H1 (cell line): Measurements from ENCODE around the gene COL5A2. TPM values are rescaled to one million over a fixed set of nuclear protein-coding genes. Genes with fewer than 3 reads are reported as not detected.

Experiments used
- CTCF ChIA-PET: fragments of 300-600 bp; sonication (Branson Sonifier 250); formaldehyde crosslinking; loops from one replicate; lab custom pipeline; 2021; ENCODE audit not compliant: partially characterized antibody; lab: Charles Lee
- POLR2A ChIA-PET: fragments of 300-600 bp; sonication (Branson Sonifier 250); formaldehyde crosslinking; loops from one replicate; lab custom pipeline; 2021; ENCODE audit warnings: inconsistent platforms; ENCODE audit not compliant: partially characterized antibody; lab: Charles Lee
- DNase-seq, 2 experiments: peaks; one replicate each; pipeline versions ENCODE4 v3.0.0 to v3.0.0-alpha.2; 2010 to 2022; ENCODE audit warnings: low spot score in 2 of 2, low read depth in 1 of 2, mixed read lengths in 1 of 2
- FAIRE-seq: peaks from 2 replicates; lab custom pipeline; 2011; peaks lifted over from hg19 to GRCh38; lab: Jason Lieb, UNC
- H2AFZ ChIP-seq: 2 replicates; pipeline ENCODE4 v1.8.1; 2012; ENCODE audit warnings: low read length, inconsistent platforms
- H2AK5ac ChIP-seq: 2 replicates; pipeline ENCODE4 v1.6.1; 2013; ENCODE audit warnings: low read depth, low read length
- H2BK120ac ChIP-seq: replicated peaks from 2 replicates; pipeline ENCODE3; 2013; ENCODE audit warnings: low read depth, low read length, inconsistent platforms
- H2BK12ac ChIP-seq: 2 replicates; pipeline ENCODE4 v1.6.1; 2013; ENCODE audit warnings: low read depth, low read length
- H2BK15ac ChIP-seq: 2 replicates; pipeline ENCODE4 v1.6.1; 2013; ENCODE audit warnings: low read length
- H2BK20ac ChIP-seq: 2 replicates; pipeline ENCODE4 v1.6.1; 2013; ENCODE audit warnings: low read length
- H2BK5ac ChIP-seq: 2 replicates; pipeline ENCODE4 v1.6.1; 2013; ENCODE audit warnings: low read depth, low read length
- H3K14ac ChIP-seq: 2 replicates; pipeline ENCODE4 v1.6.1; 2013; ENCODE audit warnings: inconsistent platforms; ENCODE audit not compliant: insufficient read length
- H3K18ac ChIP-seq: 2 replicates; pipeline ENCODE4 v1.6.1; 2013; ENCODE audit warnings: low read length; ENCODE audit errors: extremely low read depth
- H3K23ac ChIP-seq: 2 replicates; pipeline ENCODE4 v1.6.1; 2013; ENCODE audit warnings: inconsistent platforms; ENCODE audit not compliant: insufficient read length
- H3K23me2 ChIP-seq: 2 replicates; pipeline ENCODE4 v1.6.1; 2013; ENCODE audit warnings: low read depth, low read length
- H3K27ac ChIP-seq: 2 replicates; pipeline ENCODE4 v1.6.1; 2011; ENCODE audit warnings: low read depth, low read length, inconsistent platforms
- H3K27me3 ChIP-seq, 4 experiments: replicated peaks in 1 of 4; 1 replicate in 1 of 4; 2 replicates in 3 of 4; pipeline versions ENCODE4 v1.6.1 to v1.8.1; 2011 to 2013; ENCODE audit warnings: low read length in 3 of 4, mild to moderate bottlenecking in 3 of 4, inconsistent platforms in 2 of 4, mixed read lengths in 2 of 4, moderate library complexity in 1 of 4; ENCODE audit not compliant: control insufficient read depth in 3 of 4, insufficient read depth in 3 of 4; ENCODE audit errors: extremely low read depth in 1 of 4
- H3K36me3 ChIP-seq, 4 experiments: 2 replicates each; pipeline versions ENCODE4 v1.6.1 to v1.8.1; 2011 to 2013; ENCODE audit warnings: mild to moderate bottlenecking in 4 of 4, low read length in 3 of 4, moderate library complexity in 2 of 4, control low read depth in 1 of 4, inconsistent platforms in 1 of 4; ENCODE audit not compliant: insufficient read depth in 4 of 4, control insufficient read depth in 2 of 4
- H3K4ac ChIP-seq: replicated peaks from 2 replicates; pipeline ENCODE3; 2013; ENCODE audit warnings: low read length, low read depth, mixed read lengths, inconsistent platforms; ENCODE audit not compliant: insufficient read length
- H3K4me1 ChIP-seq, 4 experiments: replicated peaks in 1 of 4; 1 replicate in 1 of 4; 2 replicates in 3 of 4; pipeline versions ENCODE4 v1.6.1 to v1.8.1; 2011 to 2013; ENCODE audit warnings: low read length in 3 of 4, inconsistent platforms in 2 of 4, mixed read lengths in 1 of 4; ENCODE audit not compliant: insufficient read depth in 4 of 4, control insufficient read depth in 3 of 4
- H3K4me2 ChIP-seq, 2 experiments: 2 replicates each; pipeline versions ENCODE4 v1.6.1 to v1.8.1; 2011 to 2013; ENCODE audit warnings: low read depth in 2 of 2, low read length in 2 of 2, control low read depth in 1 of 2, inconsistent platforms in 1 of 2, mild to moderate bottlenecking in 1 of 2; ENCODE audit not compliant: insufficient read depth in 1 of 2
- H3K4me3 ChIP-seq, 4 experiments: fragments of 200-600, 300-600 bp in 1 of 4; sonication (generic), shearing (Covaris generic), sonication (Bioruptor Twin) in 1 of 4; 2 replicates each; pipeline versions ENCODE4 v1.5.1 to v1.8.1; 2011 to 2016; ENCODE audit warnings: low read length in 4 of 4, low read depth in 3 of 4, control low read depth in 2 of 4, inconsistent platforms in 2 of 4, mild to moderate bottlenecking in 2 of 4, mixed read lengths in 1 of 4, moderate library complexity in 1 of 4; ENCODE audit not compliant: insufficient read depth in 2 of 4; ENCODE audit errors: extremely low read depth in 1 of 4
- H3K56ac ChIP-seq: replicated peaks from 2 replicates; pipeline ENCODE3; 2013; ENCODE audit warnings: low read depth, mild to moderate bottlenecking, mixed read lengths, low read length, inconsistent platforms; ENCODE audit not compliant: insufficient read length
- H3K79me1 ChIP-seq: 2 replicates; pipeline ENCODE4 v1.6.1; 2013; ENCODE audit warnings: low read depth, low read length, control low read depth
- H3K79me2 ChIP-seq, 2 experiments: 2 replicates each; pipeline versions ENCODE4 v1.6.1 to v1.8.1; 2012 to 2013; ENCODE audit warnings: low read length in 2 of 2, mild to moderate bottlenecking in 2 of 2, inconsistent platforms in 1 of 2; ENCODE audit not compliant: insufficient read depth in 2 of 2, control insufficient read depth in 1 of 2
- H3K9ac ChIP-seq, 4 experiments: replicated peaks in 1 of 4; 1 replicate in 1 of 4; 2 replicates in 3 of 4; pipeline versions ENCODE4 v1.6.1 to v1.8.1; 2011 to 2013; ENCODE audit warnings: low read depth in 3 of 4, low read length in 3 of 4, control low read depth in 2 of 4, mild to moderate bottlenecking in 2 of 4, moderate library complexity in 2 of 4, inconsistent platforms in 1 of 4; ENCODE audit errors: extremely low read depth in 1 of 4
- H3K9me3 ChIP-seq, 2 experiments: 2 replicates each; pipeline versions ENCODE4 v1.6.1 to v1.8.1; 2012 to 2013; ENCODE audit warnings: mild to moderate bottlenecking in 2 of 2, moderate library complexity in 2 of 2, control low read depth in 1 of 2, inconsistent platforms in 1 of 2, low read depth in 1 of 2, low read length in 1 of 2, mixed read lengths in 1 of 2; ENCODE audit not compliant: insufficient read depth in 2 of 2
- H4K20me1 ChIP-seq, 2 experiments: replicated peaks in 1 of 2; 2 replicates each; pipeline versions ENCODE3 to v1.8.1; 2011 to 2013; ENCODE audit warnings: inconsistent platforms in 2 of 2, low read length in 2 of 2, mild to moderate bottlenecking in 1 of 2; ENCODE audit not compliant: insufficient read depth in 2 of 2, control insufficient read depth in 1 of 2
- H4K5ac ChIP-seq: 2 replicates; pipeline ENCODE4 v1.6.1; 2013; ENCODE audit warnings: low read length, low read depth, mixed read lengths, inconsistent platforms; ENCODE audit not compliant: insufficient read length
- H4K8ac ChIP-seq: 2 replicates; pipeline ENCODE4 v1.8.0; 2013; ENCODE audit warnings: mild to moderate bottlenecking, moderate library complexity, low read length, inconsistent platforms; ENCODE audit not compliant: insufficient read depth; ENCODE audit errors: extremely low read depth
- H4K91ac ChIP-seq: replicated peaks from 2 replicates; pipeline ENCODE3; 2013; ENCODE audit warnings: low read length, mixed read lengths, inconsistent platforms; ENCODE audit not compliant: insufficient read length
- ASH2L ChIP-seq: fragments of 200-600, 300-600 bp; sonication (generic); IDR thresholded peaks from one replicate; pipeline ENCODE4 v1.7.1; 2017; ENCODE audit warnings: low read length
- BACH1 ChIP-seq: IDR thresholded peaks from 2 replicates; pipeline ENCODE4 v1.6.1; 2012; ENCODE audit warnings: low read length, improper control_type of control experiment
- BCL11A ChIP-seq, 2 experiments: IDR thresholded peaks; one replicate each; pipeline ENCODE4 v1.6.1; 2011; ENCODE audit warnings: low read depth in 2 of 2, low read length in 2 of 2, mild to moderate bottlenecking in 2 of 2
- BRCA1 ChIP-seq: IDR thresholded peaks from 2 replicates; pipeline ENCODE4 v1.6.1; 2012; ENCODE audit warnings: low read depth, low read length, improper control_type of control experiment
- CHD2 ChIP-seq: IDR thresholded peaks from 2 replicates; pipeline ENCODE4 v1.6.1; 2012; ENCODE audit warnings: low read length, improper control_type of control experiment
- HDAC6 ChIP-seq: IDR thresholded peaks from one replicate; pipeline ENCODE4 v1.7.1; 2012; ENCODE audit warnings: low read depth, mild to moderate bottlenecking, inconsistent platforms, low read length, moderate library complexity
- JUN ChIP-seq: IDR thresholded peaks from 2 replicates; pipeline ENCODE4 v1.6.1; 2011; ENCODE audit warnings: low read depth, mild to moderate bottlenecking, improper control_type of control experiment, low read length
- KDM4A ChIP-seq: IDR thresholded peaks from one replicate; pipeline ENCODE4 v1.7.1; 2012; ENCODE audit warnings: low read depth, mild to moderate bottlenecking, moderate library complexity, low read length, inconsistent platforms; ENCODE audit not compliant: severe bottlenecking
- KDM5A ChIP-seq: fragments of 200-600 bp; IDR thresholded peaks from 2 replicates; pipeline ENCODE4 v1.7.1; 2012; ENCODE audit warnings: mild to moderate bottlenecking, low read length, inconsistent platforms, mixed read lengths
- POLR2AphosphoS5 ChIP-seq: IDR thresholded peaks from 2 replicates; pipeline ENCODE4 v1.6.1; 2011; ENCODE audit warnings: low read depth, low read length
- RFX5 ChIP-seq: IDR thresholded peaks from 2 replicates; pipeline ENCODE4 v1.6.1; 2011; ENCODE audit warnings: low read depth, low read length, improper control_type of control experiment, borderline replicate concordance
- SAP30 ChIP-seq: fragments of 300-600 bp; sonication (generic); IDR thresholded peaks from 2 replicates; pipeline ENCODE4 v1.7.1; 2012; ENCODE audit warnings: low read length, moderate library complexity, mild to moderate bottlenecking, inconsistent platforms; ENCODE audit not compliant: insufficient read depth, insufficient replicate concordance
- SIRT6 ChIP-seq: IDR thresholded peaks from one replicate; pipeline ENCODE4 v1.7.1; 2012; ENCODE audit warnings: low read length, inconsistent platforms
- SIX5 ChIP-seq: IDR thresholded peaks from 2 replicates; pipeline ENCODE4 v1.6.1; 2011; ENCODE audit warnings: mild to moderate bottlenecking, low read depth, low read length
- SP1 ChIP-seq: IDR thresholded peaks from 2 replicates; pipeline ENCODE4 v1.6.1; 2011; ENCODE audit warnings: low read depth, low read length
- TBP ChIP-seq: IDR thresholded peaks from 2 replicates; pipeline ENCODE4 v1.6.1; 2011; ENCODE audit warnings: low read depth, low read length, improper control_type of control experiment
- TCF12 ChIP-seq: IDR thresholded peaks from 2 replicates; pipeline ENCODE4 v1.6.1; 2011; ENCODE audit warnings: low read depth, mild to moderate bottlenecking, low read length
- ZNF274 ChIP-seq: IDR thresholded peaks from 2 replicates; pipeline ENCODE4 v1.7.0; 2012; ENCODE audit warnings: low read length, borderline replicate concordance; ENCODE audit errors: extremely low read depth
- polyA plus RNA-seq, 7 experiments: library from polyadenylated mRNA; depleted of rRNA in 3 of 7; stranded (reverse) in 5 of 7; unstranded in 2 of 7; fragments of >200 nt in 5 of 7; fragments of 200-250 nt in 2 of 7; gene quantifications; 1 replicate in 5 of 7; 2 replicates in 1 of 7; 4 replicates in 1 of 7; pipeline versions ENCODE4 v1.2.1 to v1.2.3, GENCODE V29; 2011 to 2013; ENCODE audit warnings: missing spikeins in 2 of 7, mixed read lengths in 2 of 7
- total RNA-seq: library from RNA; stranded (reverse); fragmentation: NEBNext Ultra II Directional; extraction: Animal tissue kit (Norgen Biotek cat#: 25700); gene quantifications from 2 replicates; pipeline ENCODE4 v1.2.1, GENCODE V29; 2021

COL5A2 gene
- total and polyA plus RNA-seq, 2 of the 8 experiments (the other 6 are each of a cell fraction or from before 2014, with no cell fraction given), result 4.7 to 24.2 TPM

- Histone ChIP-seq H3K9me3 (no peaks in the 10 kb centered on the region), H3K23ac (no peak overlapping the region), H3K79me1 (no peaks in the 10 kb centered on the region), H3K4me2 (no peak overlapping the region), H3K23me2 (no peaks in the 10 kb centered on the region), H3K4me3 (no peak overlapping the region), H3K4ac (no peak overlapping the region), H3K4me1 (no peaks in the 10 kb centered on the region), H2BK15ac (no peak overlapping the region), H2AFZ (no peak overlapping the region), H2AK5ac (no peak overlapping the region), H4K91ac (no peak overlapping the region), H3K56ac (no peak overlapping the region), H3K14ac (no peak overlapping the region), H2BK5ac (no peak overlapping the region), H4K5ac (no peak overlapping the region), H2BK120ac (no peak overlapping the region), H3K79me2 (no peaks in the 10 kb centered on the region), H3K36me3 (no peaks in the 10 kb centered on the region), H4K8ac (no peak overlapping the region), H3K27me3 (no peaks in the 10 kb centered on the region), H3K9ac (no peak overlapping the region), H3K18ac (no peak overlapping the region), H4K20me1 (no peaks in the 10 kb centered on the region), H2BK20ac (no peak overlapping the region), H3K27ac (no peak overlapping the region), H2BK12ac (no peak overlapping the region)
- POLR2A ChIA-PET, result no interaction called here
- CTCF ChIA-PET, result no interaction called here
- TF ChIP-seq TBP, result no peak
- TF ChIP-seq BCL11A (IDR thresholded peaks at IDR 0.05; ENCODE audit: low read depth in 2 of 2, low read length in 2 of 2), result no peak
- TF ChIP-seq HDAC6, result no peak
- no peak for TF ChIP-seq ZNF274
- no peak for TF ChIP-seq SP1
- TF ChIP-seq ASH2L, result no peak
- TF ChIP-seq KDM5A, result no peak
- no peak for TF ChIP-seq JUN
- TF ChIP-seq SIX5, result no peak
- TF ChIP-seq BACH1, result no peak
- no peak for TF ChIP-seq BRCA1
- TF ChIP-seq TCF12, result no peak
- no peak for TF ChIP-seq POLR2AphosphoS5
- no peak for TF ChIP-seq SAP30
- TF ChIP-seq CHD2, result no peak
- no peak for TF ChIP-seq RFX5
- no peak for TF ChIP-seq KDM4A
- TF ChIP-seq SIRT6, result no peak
- FAIRE-seq, result no peak
- no peak for DNase-seq
Measured at GRCh38 chr2:189000221-189000620, 179.3 kb downstream of the COL5A2 start.
